ENCODE data around the gene FCER1A.

GRCh38 chr1:159296706-159297375 is 5.3 kb upstream of the FCER1A start:
- no peak for TF ChIP-seq FOXM1 (IDR thresholded peaks at IDR 0.05; ENCODE audit: low read depth, low read length)
- no peak for TF ChIP-seq JUND (IDR thresholded peaks at IDR 0.05; ENCODE audit: low read depth, low read length)
- TF ChIP-seq POLR2AphosphoS5 (IDR thresholded peaks at IDR 0.05; ENCODE audit: low read length), result no peak
- no peak for TF ChIP-seq MXI1 (IDR thresholded peaks at IDR 0.05; ENCODE audit: low read depth, low read length)
- TF ChIP-seq BMI1 (IDR thresholded peaks at IDR 0.05; ENCODE audit: borderline replicate concordance), result no peak
